WTC11 (cell line): ENCODE measurements around the gene CCDC24.

Source experiments
- NFYB ChIP-seq: sonication (generic); formaldehyde crosslinking; conservative IDR thresholded peaks from 2 replicates; pipeline ENCODE4 v1.8.0; 2022; ENCODE audit warnings: low read depth, missing genetic modification reagents
- NR2C2 ChIP-seq: sonication (generic); formaldehyde crosslinking; IDR thresholded peaks from 2 replicates; pipeline ENCODE4 v1.8.0; 2022; ENCODE audit warnings: mild to moderate bottlenecking, missing genetic modification reagents

GRCh38 chr1:44033041-44033575, 41.7 kb downstream of the CCDC24 start:
- no peak for TF ChIP-seq NR2C2 (CRISPR knock-in tag)
- TF ChIP-seq NFYB (CRISPR knock-in tag), result no peak
